KG1 (cell line): ENCODE measurements around the gene SIRPD.
"Not testable (repeated sequence)": the region's sequence is repeated elsewhere in the genome, so short reads cannot be mapped to it uniquely, and the experiment has no call there.

ENCODE experiments used
- DNase-seq: peaks from one replicate; lab custom pipeline; 2025; lab: John Stamatoyannopoulos, UW

Gene SIRPD

DNA sequence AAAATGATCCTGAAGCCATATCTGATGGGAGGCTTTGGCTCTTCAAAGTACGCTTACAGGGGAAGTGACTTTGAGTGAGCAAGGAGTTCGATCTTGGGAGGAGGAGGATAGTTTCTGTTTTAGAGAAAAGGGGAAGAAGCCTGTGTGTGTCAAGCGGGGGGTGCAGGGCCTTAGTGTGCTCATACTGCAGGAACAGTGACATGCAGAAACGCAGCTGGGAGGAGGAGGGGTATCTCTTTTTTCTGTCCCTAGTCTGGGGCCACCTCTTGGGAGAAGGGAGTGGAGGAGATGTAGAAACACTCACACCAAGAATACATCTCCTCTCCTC is 19.8 kb downstream of the SIRPD start:
- DNase-seq = peak; percentile 48

DNA sequence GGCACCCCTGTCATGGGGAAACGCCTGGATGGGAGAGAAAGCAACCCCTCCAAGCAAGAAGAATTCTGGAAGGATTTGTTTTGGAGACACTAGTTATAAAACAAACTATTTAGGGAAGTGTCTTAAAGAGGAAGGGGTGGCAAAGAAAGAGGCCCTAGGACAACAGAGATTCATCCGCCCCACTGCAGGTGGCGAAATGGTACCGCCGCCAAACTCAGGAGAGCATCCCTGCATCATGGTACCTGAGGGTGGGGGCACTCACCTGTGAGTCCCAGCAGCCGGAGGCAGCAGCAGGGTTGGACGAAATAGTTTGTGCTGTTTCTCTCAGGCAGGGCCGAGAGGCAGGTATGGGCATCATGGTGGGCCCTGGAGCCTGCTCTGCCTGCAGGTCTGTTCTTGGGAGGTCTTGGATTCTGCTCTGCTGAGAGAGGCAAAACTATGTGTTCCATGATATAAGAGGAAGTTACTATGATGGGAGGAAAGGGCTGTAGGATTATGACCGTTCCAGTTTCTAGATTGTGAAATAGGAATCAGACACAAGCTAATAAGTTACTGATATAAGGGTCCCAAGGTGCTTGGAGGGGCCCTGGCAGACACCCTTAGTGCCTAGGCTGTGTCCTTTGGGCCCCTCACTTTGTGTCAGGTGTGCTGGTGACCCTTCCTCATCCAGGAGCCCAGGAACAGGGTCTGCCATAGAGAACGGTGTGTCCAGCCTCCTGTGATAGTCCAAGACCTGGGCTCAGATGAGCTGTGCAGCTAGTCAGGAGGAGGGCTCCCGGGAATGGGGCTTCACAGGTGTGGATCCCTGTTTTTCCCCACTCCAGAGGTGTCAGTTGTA is 20.4 kb downstream of the SIRPD start:
- no peak for DNase-seq

DNA sequence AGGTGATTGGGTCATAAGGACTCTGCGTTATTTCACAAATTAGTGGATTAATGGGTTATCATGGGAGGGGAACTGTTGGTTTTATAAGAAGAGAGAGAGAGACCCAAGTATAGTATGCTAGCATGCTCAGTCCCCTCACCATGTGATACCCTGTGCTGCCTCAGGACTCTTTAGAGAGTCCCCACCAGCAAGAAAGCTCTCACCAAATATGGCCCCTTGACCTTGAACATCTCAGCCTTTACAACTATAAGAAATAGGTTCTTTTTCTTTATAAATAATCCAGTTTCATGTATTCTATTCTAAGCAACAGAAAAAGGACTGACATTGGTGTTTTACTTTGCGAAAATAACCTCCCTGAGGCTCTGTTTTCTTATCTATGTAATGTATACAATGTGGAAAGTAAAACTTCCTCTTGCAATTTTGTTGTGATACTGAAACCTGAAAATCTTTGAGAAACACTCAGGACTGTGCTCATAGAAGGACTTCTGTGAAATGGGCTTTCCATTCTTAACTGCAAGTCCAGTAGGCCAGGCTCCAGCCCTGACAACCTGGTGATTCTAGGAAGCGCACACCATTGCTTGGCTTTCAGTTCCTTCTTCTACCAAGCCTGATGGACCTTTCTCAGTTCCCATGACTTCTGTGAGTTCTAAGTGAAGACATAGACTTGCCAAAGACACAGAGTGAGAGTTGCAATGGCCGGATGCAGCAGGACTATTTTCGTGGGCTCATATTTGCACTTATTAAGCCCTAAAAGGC is 21.9 kb downstream of the SIRPD start:
- no peak for DNase-seq

DNA sequence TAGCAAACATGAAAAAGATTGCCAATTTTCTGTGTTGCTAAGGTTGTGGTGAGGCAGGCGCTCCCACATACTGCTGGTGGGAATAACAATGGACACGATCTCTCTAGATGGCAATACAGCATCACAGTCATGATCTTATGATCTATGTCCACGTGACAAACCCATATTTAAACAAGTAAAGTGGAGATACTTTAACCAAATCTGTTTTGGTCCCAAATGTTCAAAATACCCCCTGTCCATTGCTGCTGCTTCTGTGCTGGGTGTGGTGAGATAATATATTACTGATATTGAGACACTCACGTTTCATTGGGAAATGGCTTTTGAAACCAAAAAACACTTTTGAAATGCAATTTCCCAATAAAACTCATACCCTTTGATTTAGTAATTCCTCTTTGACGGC is 23.0 kb downstream of the SIRPD start:
- no peak for DNase-seq

DNA sequence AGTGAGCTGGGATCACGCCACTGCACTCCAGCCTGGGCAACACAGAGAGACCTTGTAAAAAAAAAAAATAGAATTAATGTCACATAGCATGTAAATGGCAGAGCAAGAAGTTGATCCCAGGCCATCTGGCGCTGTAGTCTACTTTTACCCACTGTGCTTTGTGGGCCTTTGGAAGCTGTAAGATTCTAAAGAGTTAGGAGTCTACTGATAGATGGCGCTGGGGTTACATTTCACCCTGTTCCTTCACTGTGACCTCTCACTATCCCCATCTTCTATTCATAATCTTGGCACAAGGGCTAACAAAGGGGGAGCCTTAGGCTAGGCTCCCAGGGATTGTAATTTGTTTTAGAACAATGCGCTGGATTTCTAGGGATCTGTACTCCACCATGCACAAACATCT is 24.4 kb downstream of the SIRPD start:
- DNase-seq = no peak

DNA sequence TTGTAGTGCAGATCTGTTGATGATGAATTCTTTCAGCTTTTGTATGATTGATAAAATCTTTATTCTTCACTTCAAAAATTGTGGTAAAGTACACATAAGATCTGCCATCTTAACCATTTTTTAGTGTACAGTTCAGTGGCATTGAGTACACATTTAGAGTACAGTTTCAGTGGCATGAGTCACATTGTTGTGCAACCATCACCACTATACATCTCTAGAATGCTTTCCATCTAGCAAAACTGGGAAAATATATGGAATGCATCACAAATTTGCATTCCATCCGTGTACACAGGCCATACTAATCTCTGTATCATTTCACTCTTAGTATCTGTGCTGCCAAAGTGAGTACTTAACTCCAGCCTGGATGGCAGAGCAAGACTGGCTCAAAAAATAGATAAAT is 28.7 kb downstream of the SIRPD start:
- DNase-seq = no peak

DNA sequence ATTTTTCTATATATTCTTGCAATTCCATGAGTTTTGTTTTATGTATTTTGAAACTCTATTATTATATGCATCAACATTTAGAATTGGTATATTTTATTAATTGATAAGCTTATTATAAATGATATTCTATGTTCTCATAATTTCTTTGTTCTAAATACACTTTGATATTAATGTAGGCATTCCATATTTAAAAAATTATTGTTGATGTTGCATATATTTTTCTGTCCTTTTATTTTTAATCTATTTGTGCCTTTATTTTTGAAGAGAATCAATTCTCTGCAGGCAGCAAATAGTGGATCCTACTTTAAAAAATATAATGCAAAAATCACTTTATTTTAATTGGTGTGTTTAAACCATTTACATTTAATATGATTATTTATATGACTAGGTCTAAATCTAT is 29.6 kb downstream of the SIRPD start:
- DNase-seq = no peak

DNA sequence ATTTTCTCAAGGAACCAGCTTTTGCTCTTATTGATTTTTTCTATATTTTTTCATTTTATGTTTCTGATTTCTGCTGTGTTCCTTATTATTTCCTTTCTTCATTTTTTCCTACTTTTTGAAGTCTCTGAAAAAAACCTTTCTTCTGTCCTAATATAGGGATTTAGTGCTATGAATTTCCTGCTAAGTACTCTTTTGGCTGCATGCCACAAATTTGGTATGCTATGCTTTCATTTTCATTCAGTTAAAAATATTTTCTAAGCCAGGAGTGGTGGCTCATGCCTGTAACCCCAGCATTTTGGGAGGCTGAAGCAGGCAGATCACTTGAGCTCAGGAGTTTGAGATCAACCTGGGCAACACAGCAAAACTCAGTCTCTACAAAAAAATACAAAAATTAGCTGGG is 30.6 kb downstream of the SIRPD start:
- DNase-seq = no peak

DNA sequence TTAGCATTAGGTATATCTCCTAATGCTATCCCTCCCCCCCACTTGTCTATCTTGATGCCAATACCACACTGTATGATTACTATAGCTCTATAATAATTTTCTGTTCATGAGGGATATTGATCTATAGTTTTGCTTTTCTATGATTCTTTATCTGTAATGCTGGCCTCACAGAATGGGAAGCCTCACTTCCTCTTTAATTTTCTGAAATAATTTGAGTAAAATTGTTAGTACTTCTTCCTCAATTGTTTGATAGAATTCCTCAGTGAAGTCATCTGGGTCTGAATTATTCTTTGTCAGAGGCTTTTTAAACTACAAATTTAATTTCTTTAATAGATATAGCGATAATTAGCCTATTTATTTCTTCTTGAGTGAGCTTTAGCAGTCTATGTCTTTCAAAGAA is 31.2 kb downstream of the SIRPD start:
- no peak for DNase-seq

DNA sequence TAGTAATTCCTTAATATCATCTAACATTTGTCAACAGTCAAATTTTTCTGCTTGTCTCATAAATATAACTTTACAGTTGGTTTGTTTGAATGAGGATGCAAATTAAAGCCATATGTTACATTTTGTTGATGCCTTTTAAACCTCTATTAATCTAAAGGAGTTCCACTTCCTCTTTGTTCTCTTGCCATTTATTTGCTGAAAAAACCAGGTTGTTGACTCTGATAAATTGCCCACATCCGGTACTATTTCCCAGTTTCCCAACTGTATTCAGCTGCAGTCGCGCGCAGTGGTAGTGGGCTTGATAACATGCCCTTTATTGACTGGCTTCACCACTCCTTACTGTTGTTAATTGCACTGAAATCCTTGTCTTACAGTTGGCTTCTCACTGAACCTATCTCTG is 33.5 kb downstream of the SIRPD start:
- peak; percentile 4 for DNase-seq

DNA sequence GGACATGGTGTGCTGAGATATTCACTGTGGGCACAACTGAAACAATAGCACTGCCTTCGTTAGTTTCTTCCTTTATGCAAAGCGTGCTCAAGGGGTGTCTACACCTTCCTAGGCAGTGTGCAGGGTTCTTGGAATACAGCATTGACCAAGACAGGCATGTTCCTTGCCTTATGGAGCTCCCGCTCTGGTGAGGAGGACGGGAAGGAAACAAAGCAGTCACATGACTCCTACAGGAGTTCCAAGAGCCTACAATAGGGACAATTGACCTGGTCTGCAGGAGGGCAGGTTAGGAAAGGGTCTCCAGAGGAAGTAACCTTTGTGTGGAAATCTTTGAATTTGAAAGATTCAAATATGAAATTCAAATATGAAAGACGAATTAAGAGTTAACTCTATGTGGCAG is 40.5 kb downstream of the SIRPD start:
- no peak for DNase-seq

DNA sequence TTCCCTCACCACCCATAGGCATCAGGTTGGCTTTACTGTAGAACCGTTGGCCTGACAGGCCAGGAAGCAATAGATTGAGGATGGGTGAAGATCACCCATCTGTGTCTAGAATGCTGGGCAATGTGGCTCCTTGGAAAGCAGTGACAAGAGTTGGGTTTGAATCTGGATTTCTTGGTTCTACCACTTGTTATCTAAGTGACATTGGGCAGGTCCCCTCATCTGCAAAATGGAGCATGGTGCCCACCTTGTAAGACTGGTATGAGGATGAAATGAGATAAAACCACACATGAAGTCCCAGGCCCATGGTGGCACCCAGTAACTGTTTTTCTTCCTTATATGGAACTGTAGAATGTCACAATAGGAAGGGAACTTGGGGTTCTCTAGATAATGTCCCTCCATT is 43.7 kb downstream of the SIRPD start:
- DNase-seq = no peak

DNA sequence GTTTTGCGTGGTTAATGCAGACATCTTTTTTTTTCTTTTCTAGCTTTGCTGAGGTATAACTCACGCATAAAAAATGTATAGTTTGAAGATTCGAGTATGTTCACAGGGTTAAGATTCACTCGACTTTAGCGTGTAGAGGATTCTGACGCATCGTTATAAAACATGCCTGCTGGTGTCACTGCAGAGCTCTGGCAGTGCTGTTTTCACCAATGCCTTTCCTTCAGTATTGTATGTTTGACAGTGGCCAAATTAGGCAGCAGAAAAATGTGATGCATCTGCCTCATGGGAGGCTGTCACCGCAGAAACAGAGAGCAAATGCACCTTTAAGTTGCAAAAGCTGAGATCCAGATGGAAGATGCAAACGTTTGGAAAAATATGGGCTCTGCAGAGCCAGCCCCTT is 48.3 kb downstream of the SIRPD start:
- peak; percentile 7 for DNase-seq

DNA sequence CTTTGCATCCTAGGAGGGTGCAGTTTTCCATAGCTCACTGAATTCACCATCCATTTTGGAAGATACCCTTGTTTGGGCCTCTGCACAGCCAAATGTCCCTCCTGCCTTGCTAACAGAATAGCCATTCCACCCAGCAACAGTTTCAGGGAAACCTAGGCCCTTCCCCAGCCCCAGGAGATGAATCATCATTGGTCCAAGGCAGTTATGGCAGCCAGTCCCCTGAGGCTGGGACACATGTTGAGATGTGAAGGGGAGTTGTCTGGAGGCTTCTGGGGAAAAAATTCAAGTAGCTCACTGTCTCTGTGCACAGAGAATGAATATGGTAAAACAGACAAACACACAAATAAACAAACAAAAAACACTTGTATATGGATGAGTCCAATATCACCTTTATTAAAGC is 48.9 kb downstream of the SIRPD start:
- DNase-seq = no peak

DNA sequence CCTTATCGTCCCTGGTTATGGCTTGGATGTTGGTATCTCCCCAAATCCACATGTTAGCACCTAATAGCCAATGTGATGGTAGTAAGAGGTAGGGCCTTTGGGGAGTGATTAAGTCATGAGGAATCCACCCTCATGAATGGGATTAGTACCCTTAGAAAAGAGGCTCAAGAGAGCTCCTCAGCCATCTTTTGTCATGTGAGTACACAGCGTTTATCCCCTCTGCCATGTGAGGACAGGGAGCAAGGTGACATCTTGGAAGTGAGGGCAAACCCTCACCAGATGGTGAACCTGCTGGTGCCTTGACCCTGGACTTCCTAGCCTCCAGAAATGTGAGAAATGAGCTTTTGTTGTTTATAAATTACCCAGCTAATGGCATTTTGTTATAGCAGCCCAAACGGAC is 50.2 kb downstream of the SIRPD start:
- DNase-seq = no peak

DNA sequence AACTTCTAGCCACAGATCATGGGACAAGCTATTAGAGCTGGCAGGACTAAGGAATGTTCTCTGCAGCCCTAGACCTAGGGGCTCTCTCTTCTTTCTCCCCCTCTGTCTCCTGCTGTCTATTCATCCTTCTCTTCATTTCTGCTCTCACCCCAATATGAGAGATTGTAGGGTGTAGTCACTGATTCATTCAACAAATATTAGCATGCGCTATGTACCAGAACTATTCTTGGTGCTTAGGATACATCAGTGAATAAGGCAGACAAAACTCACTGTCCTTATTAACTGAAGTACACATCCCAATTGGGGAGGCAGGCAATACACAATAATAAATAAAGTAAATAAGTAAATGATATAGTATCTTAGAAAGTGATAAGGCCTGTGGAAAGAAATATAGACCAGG is 51.6 kb downstream of the SIRPD start:
- DNase-seq = no peak

DNA sequence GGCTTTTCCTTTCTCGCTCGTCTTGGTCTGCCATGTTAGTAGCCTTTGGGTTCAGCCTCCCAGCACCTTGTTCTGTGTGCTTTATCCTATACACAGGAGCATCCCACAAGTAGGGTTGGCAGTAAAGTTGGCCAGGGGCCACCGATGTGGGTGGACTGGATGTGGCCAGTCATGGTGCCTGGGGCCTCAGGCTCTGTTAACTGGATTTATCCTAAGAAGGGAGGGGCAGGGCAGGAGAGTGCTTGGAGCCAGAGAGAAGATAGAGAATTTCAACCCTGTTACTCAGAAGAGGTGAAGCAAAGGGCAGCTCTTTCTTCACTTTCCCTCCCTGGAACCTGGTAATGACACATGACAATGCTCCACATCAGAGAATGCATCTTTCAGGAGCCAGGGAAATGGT is 52.1 kb downstream of the SIRPD start:
- DNase-seq = no peak

DNA sequence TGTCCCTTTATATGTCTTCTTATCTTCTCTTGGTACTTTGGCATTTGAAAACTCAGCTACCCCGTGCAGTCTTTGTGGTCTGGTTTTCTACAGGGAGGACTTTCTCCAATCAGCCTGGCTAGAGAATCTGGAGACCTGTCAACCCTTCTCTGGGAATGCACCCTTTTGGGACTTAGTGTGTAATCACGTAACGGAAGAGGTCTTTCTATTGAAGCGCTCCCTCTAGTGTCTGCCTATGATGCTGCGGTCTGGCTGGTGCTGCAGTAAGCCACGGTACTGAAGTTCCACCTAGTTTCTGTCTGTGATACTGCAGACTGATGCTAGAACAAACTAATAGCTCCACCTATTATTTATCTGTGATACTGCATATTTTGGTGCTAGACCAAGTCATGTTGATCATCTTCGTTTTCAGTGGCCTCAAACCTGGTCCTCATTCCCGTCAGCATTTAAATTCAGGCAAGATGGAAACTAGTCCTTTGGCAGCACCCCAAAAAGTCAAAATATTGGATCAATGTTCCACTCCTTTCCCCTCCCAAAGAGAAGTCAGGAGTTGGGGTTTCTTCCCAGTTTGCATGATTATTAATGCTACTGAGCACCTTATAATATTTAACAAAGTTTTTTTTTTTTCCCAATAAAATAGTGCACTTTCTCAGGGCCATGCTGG is 53.8 kb downstream of the SIRPD start:
- DNase-seq = peak; percentile 59

DNA sequence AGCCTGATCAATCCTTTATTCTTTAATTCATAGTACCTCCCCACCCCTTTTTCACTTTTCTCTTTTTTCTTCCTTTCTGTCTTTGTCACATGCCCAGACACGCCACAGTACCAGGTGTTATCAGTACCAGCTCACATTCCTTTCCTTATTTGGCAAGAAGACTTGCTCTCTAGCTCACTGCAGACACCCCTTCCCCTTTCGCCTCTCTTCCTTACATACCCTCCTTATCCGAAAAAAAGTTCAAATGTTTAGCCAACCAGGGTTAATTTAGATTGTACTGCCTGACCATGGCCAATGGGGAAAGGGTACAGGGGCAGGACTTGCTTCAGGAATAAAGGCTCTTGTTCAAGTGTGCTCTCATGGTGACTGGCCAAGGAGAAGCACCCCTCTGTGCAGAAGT is 57.0 kb downstream of the SIRPD start:
- DNase-seq = no peak

DNA sequence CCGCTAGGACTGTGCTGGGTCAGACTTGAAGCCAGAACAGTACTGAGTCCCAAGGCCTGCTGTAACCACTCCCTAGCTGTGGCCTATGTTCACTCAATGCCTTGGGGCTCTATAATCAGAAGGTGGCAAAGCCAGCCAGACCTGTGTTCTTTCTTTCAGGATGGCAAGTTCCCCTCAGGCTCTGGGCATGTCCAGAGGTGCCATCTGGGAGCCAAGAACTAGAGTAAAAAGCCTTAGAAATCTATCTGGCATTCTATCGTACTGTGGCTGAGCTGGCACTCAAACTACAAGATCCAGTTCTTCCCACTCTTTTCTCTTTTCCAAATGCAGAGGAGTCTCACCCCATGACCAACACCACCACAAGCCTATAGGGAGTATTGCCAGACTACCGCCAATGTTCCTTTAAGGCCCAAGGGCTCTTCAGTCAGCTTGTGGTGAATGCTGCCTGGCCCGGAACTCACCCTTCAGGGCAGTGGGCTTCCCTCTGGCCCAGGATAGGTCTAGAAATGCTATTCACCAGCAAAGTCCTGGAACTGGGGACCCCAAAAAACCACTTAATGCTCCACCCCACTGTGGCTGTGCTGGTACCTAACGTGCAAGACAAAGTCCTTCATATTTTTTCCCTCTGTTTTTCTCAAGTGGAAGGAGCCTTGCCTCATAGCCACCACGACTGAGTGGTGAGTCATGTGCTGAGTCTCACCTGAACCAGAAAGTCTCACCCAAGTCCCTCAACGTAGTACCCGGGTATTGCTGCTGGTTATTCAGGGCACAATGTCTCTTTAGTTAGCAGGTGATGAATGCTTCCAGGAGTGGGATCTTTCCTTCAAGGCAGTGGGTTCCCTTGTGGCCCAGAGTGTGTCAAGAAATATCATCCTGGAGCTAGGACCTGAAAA is 57.7 kb downstream of the SIRPD start:
- no peak for DNase-seq

DNA sequence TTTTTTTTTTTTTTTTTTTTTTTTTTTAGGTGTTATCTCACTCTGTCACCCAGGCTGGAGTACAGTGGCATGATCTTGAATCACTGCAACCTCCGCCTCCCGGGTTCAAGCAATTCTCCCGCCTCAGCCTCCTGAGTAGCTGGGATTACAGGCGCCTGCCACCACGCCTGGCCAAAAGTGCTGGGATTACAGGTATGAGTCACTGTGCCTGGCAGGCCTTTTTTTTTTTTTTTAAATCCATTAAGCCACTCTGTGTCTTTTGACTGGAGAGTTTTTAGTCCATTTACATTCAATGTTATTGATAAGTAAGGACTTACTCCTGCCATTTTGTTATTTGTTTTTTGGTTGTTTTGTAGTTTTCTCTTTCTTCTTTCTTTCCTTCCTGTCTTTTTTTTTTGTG is 60.1 kb downstream of the SIRPD start:
- not testable (repeated sequence) for DNase-seq

DNA sequence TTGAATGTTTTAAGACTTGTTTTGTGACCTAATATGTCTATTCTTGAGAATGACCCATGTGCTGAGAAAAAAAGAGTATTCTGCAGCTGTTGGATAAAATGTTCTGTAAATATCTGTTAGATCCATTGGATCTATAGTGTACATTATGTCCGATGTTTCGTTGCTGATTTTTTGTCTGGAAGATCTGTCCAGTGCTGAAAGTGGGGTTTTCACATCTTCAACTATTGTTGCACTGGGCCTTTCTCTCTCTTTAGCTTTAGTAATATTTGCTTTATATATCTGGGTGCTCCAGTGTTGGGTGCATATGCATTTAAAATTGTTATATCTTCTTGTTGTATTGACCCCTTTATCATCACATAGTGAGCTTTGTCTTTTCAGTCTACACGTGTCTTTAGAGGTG is 60.6 kb downstream of the SIRPD start:
- no peak for DNase-seq
